ENCODE results near the gene IRF5.

Gene IRF5

DNA sequence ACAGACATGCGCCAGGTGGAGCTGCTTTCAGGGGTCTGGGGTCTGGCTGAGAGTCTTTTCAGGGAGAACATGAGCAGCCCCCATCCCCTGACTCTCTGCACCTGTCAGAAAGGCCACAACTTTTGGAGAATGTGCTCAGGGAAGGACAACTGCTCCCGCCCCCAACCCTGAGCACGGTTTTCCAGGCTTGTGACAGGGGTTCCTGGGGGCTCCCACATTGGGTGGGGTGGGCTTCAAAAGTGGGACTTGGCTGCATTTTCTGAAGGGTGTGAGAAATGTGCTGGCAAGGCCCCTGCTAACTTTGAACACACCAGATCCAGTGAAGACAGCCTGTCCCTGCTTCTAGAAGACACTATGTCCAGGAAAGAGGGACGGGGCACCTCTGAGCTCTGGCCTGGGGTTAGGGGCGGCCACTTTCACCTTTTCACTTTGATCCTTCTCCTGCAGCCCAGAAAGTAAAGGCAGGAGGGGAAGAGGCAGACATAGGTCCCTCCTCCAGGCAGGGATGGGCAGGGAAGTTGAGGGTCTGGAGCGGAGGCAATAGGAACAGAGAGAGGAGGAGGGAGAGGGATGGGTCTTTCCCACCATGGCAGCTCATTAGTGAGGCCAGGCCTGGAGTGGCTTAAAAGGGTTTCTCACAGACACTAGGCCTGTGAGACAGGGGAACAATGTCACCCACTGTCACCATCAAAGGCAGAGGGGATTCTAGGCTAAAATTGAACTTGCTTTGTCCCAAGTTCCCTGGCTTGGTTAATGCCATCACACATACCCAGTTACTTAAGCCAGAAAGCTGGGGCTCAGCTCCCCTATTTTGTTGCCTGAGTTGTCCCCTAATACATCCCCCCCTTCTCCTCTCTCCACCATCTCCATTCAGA is 28.7 kb upstream of the IRF5 start:
- Histone ChIP-seq H2AFZ (ENCODE audit: low read length) (no peak overlapping the region), H3K9me2 (replicated peaks; ENCODE audit: low read depth, low read length) (no peaks in the 10 kb centered on the region), H3K4me2 (ENCODE audit: low read depth, low read length, poor library complexity, severe bottlenecking) (no peak overlapping the region), H4K20me1 (ENCODE audit: insufficient read depth, low read length, poor library complexity, severe bottlenecking) (no peaks in the 10 kb centered on the region), H3K4me1 (ENCODE audit: insufficient read depth, low read length, poor library complexity, severe bottlenecking) (peaks cover 4% of the 10 kb centered on the region), H3K9me3 (ENCODE audit: insufficient read depth, low read depth, low read length) (no peaks in the 10 kb centered on the region), H3K4me3 (ENCODE audit: low read length, poor library complexity, severe bottlenecking) (no peak overlapping the region), H3K27me3 (ENCODE audit: insufficient read depth, low read length, poor library complexity, severe bottlenecking) (no peaks in the 10 kb centered on the region), H3K9ac (ENCODE audit: low read depth, low read length, poor library complexity, severe bottlenecking) (no peak overlapping the region), H3K36me3 (ENCODE audit: insufficient read depth, low read length) (no peaks in the 10 kb centered on the region), H3K79me2 (ENCODE audit: insufficient read depth, low read length) (no peaks in the 10 kb centered on the region), H3F3A (ENCODE audit: low read depth) (no peaks in the 10 kb centered on the region)
- no peak for TF ChIP-seq EZH2phosphoT487 (IDR thresholded peaks at IDR 0.05; ENCODE audit: borderline replicate concordance)
- TF ChIP-seq, protein P1, sequence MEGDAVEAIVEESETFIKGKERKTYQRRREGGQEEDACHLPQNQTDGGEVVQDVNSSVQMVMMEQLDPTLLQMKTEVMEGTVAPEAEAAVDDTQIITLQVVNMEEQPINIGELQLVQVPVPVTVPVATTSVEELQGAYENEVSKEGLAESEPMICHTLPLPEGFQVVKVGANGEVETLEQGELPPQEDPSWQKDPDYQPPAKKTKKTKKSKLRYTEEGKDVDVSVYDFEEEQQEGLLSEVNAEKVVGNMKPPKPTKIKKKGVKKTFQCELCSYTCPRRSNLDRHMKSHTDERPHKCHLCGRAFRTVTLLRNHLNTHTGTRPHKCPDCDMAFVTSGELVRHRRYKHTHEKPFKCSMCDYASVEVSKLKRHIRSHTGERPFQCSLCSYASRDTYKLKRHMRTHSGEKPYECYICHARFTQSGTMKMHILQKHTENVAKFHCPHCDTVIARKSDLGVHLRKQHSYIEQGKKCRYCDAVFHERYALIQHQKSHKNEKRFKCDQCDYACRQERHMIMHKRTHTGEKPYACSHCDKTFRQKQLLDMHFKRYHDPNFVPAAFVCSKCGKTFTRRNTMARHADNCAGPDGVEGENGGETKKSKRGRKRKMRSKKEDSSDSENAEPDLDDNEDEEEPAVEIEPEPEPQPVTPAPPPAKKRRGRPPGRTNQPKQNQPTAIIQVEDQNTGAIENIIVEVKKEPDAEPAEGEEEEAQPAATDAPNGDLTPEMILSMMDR (conservative IDR thresholded peaks at IDR 0.05; ENCODE audit: low read length), result no peak

DNA sequence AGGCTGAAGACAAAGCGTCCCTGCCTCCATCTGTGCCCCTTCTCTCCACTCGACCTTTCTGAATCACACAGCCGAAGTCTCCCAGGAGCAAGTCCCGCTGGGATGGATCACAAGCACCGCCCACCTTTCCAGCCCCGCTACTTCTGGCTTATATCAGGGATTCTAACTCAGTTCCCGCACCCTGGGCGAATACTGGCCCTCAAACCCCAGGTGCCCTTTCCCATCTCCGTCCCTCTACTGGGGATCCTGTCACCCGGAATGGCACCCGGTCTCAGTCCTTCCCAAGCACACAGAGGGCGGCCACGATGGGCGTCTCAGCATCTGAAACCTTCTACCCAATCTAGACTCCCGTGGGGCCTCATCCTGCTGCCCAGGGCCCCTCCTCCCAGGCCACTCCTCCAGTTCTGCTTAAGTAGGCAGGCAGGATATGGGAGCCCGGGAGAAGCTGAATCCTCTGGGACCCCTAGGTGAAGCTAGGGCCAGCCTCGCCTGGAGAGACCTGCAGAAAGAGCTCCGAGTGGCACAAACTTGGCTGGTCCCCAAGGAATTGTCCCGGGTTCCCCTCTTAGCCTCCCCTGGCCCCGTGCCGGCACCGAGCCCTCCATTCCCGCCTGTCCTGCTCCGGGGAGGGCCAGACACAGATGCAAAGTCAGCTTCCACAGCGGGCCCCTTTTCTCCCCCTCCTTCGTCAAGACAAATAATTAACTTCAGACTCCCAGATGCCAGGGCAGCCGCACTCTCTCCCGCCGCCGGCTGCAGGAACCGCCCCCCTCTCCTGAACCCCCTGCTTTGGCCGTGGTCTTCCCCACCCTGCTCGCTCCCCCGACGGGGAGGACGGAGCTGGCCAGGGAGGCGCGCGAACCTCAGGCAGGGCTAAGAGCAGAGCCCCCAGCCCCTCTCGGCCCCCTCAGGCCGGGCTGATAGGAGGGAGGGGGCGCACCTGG is 27.8 kb upstream of the IRF5 start:
- H2AFZ ChIP-seq (ENCODE audit: low read length), result no peak overlapping the region
- H3K9me2 ChIP-seq (replicated peaks; ENCODE audit: low read depth, low read length), result no peaks in the 10 kb centered on the region
- H3K79me2 ChIP-seq (ENCODE audit: insufficient read depth, low read length), result no peaks in the 10 kb centered on the region
- no peaks in the 10 kb centered on the region for H4K20me1 ChIP-seq (ENCODE audit: insufficient read depth, low read length, poor library complexity, severe bottlenecking)
- H3K27me3 ChIP-seq (ENCODE audit: insufficient read depth, low read length, poor library complexity, severe bottlenecking), result no peaks in the 10 kb centered on the region
- no peaks in the 10 kb centered on the region for H3K36me3 ChIP-seq (ENCODE audit: insufficient read depth, low read length)
- no peaks in the 10 kb centered on the region for H3K9me3 ChIP-seq (ENCODE audit: insufficient read depth, low read depth, low read length)
- no peak for TF ChIP-seq EZH2phosphoT487 (IDR thresholded peaks at IDR 0.05; ENCODE audit: borderline replicate concordance)
- TF ChIP-seq, protein P1 (conservative IDR thresholded peaks at IDR 0.05; ENCODE audit: low read length), result no peak
- no peak overlapping the region for H3K9ac ChIP-seq (ENCODE audit: low read depth, low read length, poor library complexity, severe bottlenecking)
- no peaks in the 10 kb centered on the region for H3F3A ChIP-seq (ENCODE audit: low read depth)
- H3K4me3 ChIP-seq (ENCODE audit: low read length, poor library complexity, severe bottlenecking), result no peak overlapping the region
- H3K4me1 ChIP-seq (ENCODE audit: insufficient read depth, low read length, poor library complexity, severe bottlenecking), result no peaks in the 10 kb centered on the region
- H3K4me2 ChIP-seq (ENCODE audit: low read depth, low read length, poor library complexity, severe bottlenecking), result no peak overlapping the region

DNA sequence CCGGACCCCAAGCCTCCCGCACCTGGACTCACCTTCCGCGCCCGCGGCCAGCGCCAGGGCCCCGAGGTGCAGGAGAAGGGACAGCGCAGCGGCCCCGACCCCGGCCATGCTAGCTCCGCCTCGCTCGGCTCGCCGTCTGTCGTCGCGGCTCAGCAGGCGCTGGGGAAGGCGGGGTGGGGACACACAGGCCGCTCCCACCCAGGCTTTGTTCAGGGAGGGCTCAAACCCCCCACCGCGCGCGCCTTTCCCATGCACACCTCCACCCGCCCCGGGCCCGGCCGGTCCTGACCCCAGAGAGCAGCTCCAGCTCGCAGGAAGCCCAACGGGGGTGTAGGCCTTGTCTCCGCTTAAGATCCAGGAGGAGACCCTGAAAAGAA is 27.2 kb upstream of the IRF5 start, which contains the start of gene KCP:
Gene KCP, minus strand, starts transcription at position 141 of the 377 bp plus-strand sequence. Its CDS starts 33 bp downstream, at position 108.
- Histone ChIP-seq H3K4me1 (ENCODE audit: insufficient read depth, low read length, poor library complexity, severe bottlenecking) (no peaks in the 10 kb centered on the region), H3K9ac (ENCODE audit: low read depth, low read length, poor library complexity, severe bottlenecking) (no peak within 1 kb of the TSS), H3K9me2 (replicated peaks; ENCODE audit: low read depth, low read length) (no peaks in the 10 kb centered on the region), H3K36me3 (ENCODE audit: insufficient read depth, low read length) (no peaks in the 10 kb centered on the region), H4K20me1 (ENCODE audit: insufficient read depth, low read length, poor library complexity, severe bottlenecking) (no peaks in the 10 kb centered on the region), H2AFZ (ENCODE audit: low read length) (no peak within 1 kb of the TSS), H3K9me3 (ENCODE audit: insufficient read depth, low read depth, low read length) (no peaks in the 10 kb centered on the region), H3K4me2 (ENCODE audit: low read depth, low read length, poor library complexity, severe bottlenecking) (no peak within 1 kb of the TSS), H3K79me2 (ENCODE audit: insufficient read depth, low read length) (no peaks in the 10 kb centered on the region), H3K27me3 (ENCODE audit: insufficient read depth, low read length, poor library complexity, severe bottlenecking) (no peaks in the 10 kb centered on the region), H3K4me3 (ENCODE audit: low read length, poor library complexity, severe bottlenecking) (no peak within 1 kb of the TSS), H3F3A (ENCODE audit: low read depth) (no peaks in the 10 kb centered on the region)
- no peak for TF ChIP-seq EZH2phosphoT487 (IDR thresholded peaks at IDR 0.05; ENCODE audit: borderline replicate concordance)
- TF ChIP-seq, protein P1 (conservative IDR thresholded peaks at IDR 0.05; ENCODE audit: low read length), result no peak
